A549 (cell line): Measurements from ENCODE around the gene TCEAL8.

ENCODE experiments used
- EP300 ChIP-seq, 2 experiments: fragments of >200 bp; sonication (Bioruptor Twin); formaldehyde crosslinking; IDR thresholded peaks; 2 replicates in 1 of 2; 3 replicates in 1 of 2; pipeline ENCODE4 v1.6.1; 2016 to 2017
- POLR2A ChIP-seq: IDR thresholded peaks from 2 replicates; pipeline ENCODE4 v1.6.1; 2012; ENCODE audit warnings: mild to moderate bottlenecking, low read length
- RAD21 ChIP-seq, 2 experiments: fragments of >200 bp in 1 of 2; sonication (Bioruptor Twin) in 1 of 2; formaldehyde crosslinking in 1 of 2; IDR thresholded peaks in 1 of 2; conservative IDR thresholded peaks in 1 of 2; 2 replicates in 1 of 2; 3 replicates in 1 of 2; pipeline ENCODE4 v1.6.1; 2012 to 2018; ENCODE audit warnings: inconsistent platforms in 1 of 2
- REST ChIP-seq: fragments of 200-600 bp; sonication (generic); IDR thresholded peaks from 2 replicates; pipeline ENCODE4 v1.6.1; 2016; ENCODE audit warnings: antibody characterized with exemption, mild to moderate bottlenecking, moderate library complexity

- TF ChIP-seq REST = no peak
- no peak for TF ChIP-seq RAD21 (conservative IDR thresholded peaks at IDR 0.05 in 1 of 2, IDR thresholded peaks at IDR 0.05 in 1 of 2)
- TF ChIP-seq POLR2A = no peak
- TF ChIP-seq EP300 (IDR thresholded peaks at IDR 0.05) = no peak
Observed at GRCh38 chrX:103249805-103250204, 5.2 kb downstream of the TCEAL8 start.
